Renal pelvis (tissue), 4 donors: ENCODE results near the gene KCNIP4. TPM values are rescaled to one million over a fixed set of nuclear protein-coding genes. Genes with fewer than 3 reads are reported as not detected.

Experiments
- DNase-seq: peaks from one replicate; pipeline ENCODE4 v3.0.0-alpha.2; 2013
- polyA plus RNA-seq, 3 donors: library from polyadenylated mRNA; unstranded; fragments of 120-200 nt; gene quantifications; one replicate each; pipeline ENCODE4 v1.2.1, GENCODE V29; 2013; ENCODE audit not compliant: insufficient read length in 3 of 3

KCNIP4 gene
- polyA plus RNA-seq, 3 donors = 9.3 to 12.2 (median 11.4) TPM

- no peak for DNase-seq
Observed at GRCh38 chr4:21921526-21922180, 26.9 kb downstream of the KCNIP4 start.

- DNase-seq = no peak
Observed at GRCh38 chr4:21915761-21916160, 32.8 kb downstream of the KCNIP4 start.

GRCh38 chr4:21901831-21902230, 46.7 kb downstream of the KCNIP4 start:
- no peak for DNase-seq

GRCh38 chr4:21901281-21901680, 47.3 kb downstream of the KCNIP4 start:
- DNase-seq = no peak

GRCh38 chr4:21900211-21900610, 48.4 kb downstream of the KCNIP4 start:
- DNase-seq = no peak

- DNase-seq = no peak
Observed at GRCh38 chr4:21898101-21898500, 50.5 kb downstream of the KCNIP4 start.

- no peak for DNase-seq
Observed at GRCh38 chr4:21896767-21897166, 51.8 kb downstream of the KCNIP4 start.

GRCh38 chr4:21893136-21893535, 55.4 kb downstream of the KCNIP4 start:
- DNase-seq = no peak

- no peak for DNase-seq
Observed at GRCh38 chr4:21890231-21890630, 58.3 kb downstream of the KCNIP4 start.

- no peak for DNase-seq
Observed at GRCh38 chr4:21888195-21888976, 60.2 kb downstream of the KCNIP4 start.

GRCh38 chr4:21887481-21887880, 61.1 kb downstream of the KCNIP4 start:
- no peak for DNase-seq

- no peak for DNase-seq
Observed at GRCh38 chr4:21885770-21886169, 62.8 kb downstream of the KCNIP4 start.

- DNase-seq = no peak
Observed at GRCh38 chr4:21885241-21885640, 63.3 kb downstream of the KCNIP4 start.

- no peak for DNase-seq
Observed at GRCh38 chr4:21884615-21885014, 64.0 kb downstream of the KCNIP4 start.

GRCh38 chr4:21882051-21882839, 66.3 kb downstream of the KCNIP4 start:
- no peak for DNase-seq

- no peak for DNase-seq
Observed at GRCh38 chr4:21879187-21879586, 69.4 kb downstream of the KCNIP4 start.

- DNase-seq = no peak
Observed at GRCh38 chr4:21876711-21877110, 71.9 kb downstream of the KCNIP4 start.

- DNase-seq = no peak
Observed at GRCh38 chr4:21873145-21873544, 75.4 kb downstream of the KCNIP4 start.

- DNase-seq = no peak
Observed at GRCh38 chr4:21872101-21872500, 76.5 kb downstream of the KCNIP4 start.

- DNase-seq = no peak
Observed at GRCh38 chr4:21869978-21870745, 78.4 kb downstream of the KCNIP4 start.

GRCh38 chr4:21864686-21865085, 83.9 kb downstream of the KCNIP4 start:
- DNase-seq = no peak

- no peak for DNase-seq
Observed at GRCh38 chr4:21862917-21863316, 85.7 kb downstream of the KCNIP4 start.
